NB4 (cell line): ENCODE results near the gene KLK6.

ENCODE experiments used
- DNase-seq: peaks from one replicate; pipeline ENCODE4 v3.0.0; 2010; ENCODE audit warnings: low read depth
- H3K4me3 ChIP-seq: one replicate; pipeline ENCODE4 v1.5.1; 2011; ENCODE audit warnings: mild to moderate bottlenecking, low read depth, low read length, moderate library complexity
- CTCF ChIP-seq: IDR thresholded peaks from one replicate; pipeline ENCODE4 v1.5.1; 2012; ENCODE audit warnings: low read depth, low read length
- MYC ChIP-seq: IDR thresholded peaks from 2 replicates; pipeline ENCODE4 v1.6.1; 2011; ENCODE audit warnings: low read depth, low read length
- POLR2A ChIP-seq: IDR thresholded peaks from 2 replicates; pipeline ENCODE4 v1.6.1; 2011; ENCODE audit warnings: mild to moderate bottlenecking; ENCODE audit not compliant: insufficient read length; ENCODE audit errors: extremely low read depth
- TF ChIP-seq, protein P1 (sequence below): IDR thresholded peaks from 2 replicates; pipeline ENCODE4 v1.6.1; 2011; ENCODE audit warnings: low read depth, low read length

KLK6 gene

GRCh38 chr19:50910722-50911121 is 58.7 kb downstream of the KLK6 start:
- no peak for DNase-seq
- TF ChIP-seq CTCF = no peak
- no peak for TF ChIP-seq POLR2A
- TF ChIP-seq, protein P1, sequence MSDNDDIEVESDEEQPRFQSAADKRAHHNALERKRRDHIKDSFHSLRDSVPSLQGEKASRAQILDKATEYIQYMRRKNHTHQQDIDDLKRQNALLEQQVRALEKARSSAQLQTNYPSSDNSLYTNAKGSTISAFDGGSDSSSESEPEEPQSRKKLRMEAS = no peak
- no peak for TF ChIP-seq MYC

DNA sequence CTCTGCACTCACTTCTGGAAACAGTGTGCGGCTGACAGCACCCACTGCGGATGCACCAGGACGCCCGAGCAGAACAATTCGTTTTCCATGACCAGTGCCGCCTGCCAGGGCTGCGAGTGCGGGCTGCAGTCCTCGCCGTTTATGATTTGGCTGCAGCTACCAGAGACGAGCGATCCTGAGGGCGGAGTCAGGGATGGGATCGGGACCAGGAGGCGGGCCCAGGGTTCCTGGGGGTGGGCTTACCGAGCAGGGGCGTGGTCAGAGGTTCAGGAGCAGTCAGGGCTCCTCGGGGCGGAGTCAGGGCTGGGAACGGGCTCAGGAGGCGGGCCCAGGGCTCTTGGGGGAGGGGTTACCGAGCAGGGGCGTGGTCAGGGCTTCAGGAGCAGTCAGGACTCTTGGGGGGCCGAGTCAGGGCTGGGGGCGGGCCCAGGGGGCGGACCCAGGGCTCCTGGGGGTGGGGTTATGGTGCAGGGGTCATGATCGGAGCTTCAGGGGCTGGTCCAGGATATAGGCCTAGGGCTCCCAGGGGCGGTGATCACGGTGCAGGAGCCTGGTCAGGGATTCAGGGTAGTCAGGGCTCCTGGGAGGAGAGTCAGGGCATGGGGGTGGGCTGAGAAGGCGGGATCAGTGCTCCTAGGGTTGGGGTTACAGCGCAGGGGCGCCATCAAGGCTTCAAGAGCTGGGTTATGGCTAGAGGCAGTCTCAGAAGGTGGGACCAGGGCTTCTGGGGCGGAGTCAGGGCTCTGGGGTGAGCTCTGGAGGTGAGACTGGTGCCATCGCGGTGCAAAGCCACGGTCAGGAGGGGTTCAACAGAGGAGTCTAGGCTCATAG is 59.9 kb downstream of the KLK6 start:
- TF ChIP-seq, protein P1 = no peak
- TF ChIP-seq CTCF = no peak
- TF ChIP-seq POLR2A = no peak
- no peak for TF ChIP-seq MYC
- peak; percentile 33 for DNase-seq
- no peak overlapping the region for H3K4me3 ChIP-seq

More at GRCh38 chr19:50910722-50911121, 58.7 kb downstream of the KLK6 start:
- no peak overlapping the region for H3K4me3 ChIP-seq
